NCI-H2171 (cell line): ENCODE data around the gene DLGAP3.
A peak's percentile ranks its signal among the peaks of the same experiment; 100 is the strongest.
"Not testable (repeated sequence)": the region's sequence is repeated elsewhere in the genome, so short reads cannot be mapped to it uniquely, and the experiment has no call there.

Experiments used
- DNase-seq: peaks from one replicate; lab custom pipeline; 2025; lab: John Stamatoyannopoulos, UW

The DLGAP3 gene

DNA sequence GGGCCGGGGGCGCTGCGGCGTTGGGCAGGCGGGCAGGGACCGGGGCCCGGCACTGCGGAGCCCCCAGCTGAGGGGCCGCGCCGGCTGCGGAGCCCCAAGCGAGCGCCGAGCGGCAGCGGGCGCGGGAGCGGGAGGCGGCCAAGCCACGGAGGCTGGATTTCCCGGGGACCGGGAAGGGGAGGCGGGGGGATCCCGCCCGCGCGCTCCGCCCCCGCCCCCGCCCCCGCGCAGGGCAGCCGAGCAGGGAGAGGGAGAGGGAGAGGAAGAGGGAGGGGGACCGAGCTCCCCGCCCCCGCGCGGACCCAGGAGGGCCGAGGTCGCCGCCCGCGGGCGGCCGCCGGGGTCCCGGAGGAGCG is at the start of gene DLGAP3:
Gene DLGAP3 (minus strand): TSS at position 154 of the 356 bp plus-strand sequence. CDS start 24,267 bp downstream, outside the sequence.
- peak; percentile 43 for DNase-seq

GRCh38 chr1:34978921-34979320 is 49.5 kb upstream of the DLGAP3 start:
- DNase-seq = no peak

- no peak for DNase-seq
Measured at GRCh38 chr1:34977858-34978257, 48.4 kb upstream of the DLGAP3 start.

- DNase-seq = no peak
Measured at GRCh38 chr1:34977210-34977471, 47.7 kb upstream of the DLGAP3 start.

- no peak for DNase-seq
Measured at GRCh38 chr1:34976384-34977209, 47.1 kb upstream of the DLGAP3 start.

- no peak for DNase-seq
Measured at GRCh38 chr1:34975771-34976170, 46.3 kb upstream of the DLGAP3 start.

DNA sequence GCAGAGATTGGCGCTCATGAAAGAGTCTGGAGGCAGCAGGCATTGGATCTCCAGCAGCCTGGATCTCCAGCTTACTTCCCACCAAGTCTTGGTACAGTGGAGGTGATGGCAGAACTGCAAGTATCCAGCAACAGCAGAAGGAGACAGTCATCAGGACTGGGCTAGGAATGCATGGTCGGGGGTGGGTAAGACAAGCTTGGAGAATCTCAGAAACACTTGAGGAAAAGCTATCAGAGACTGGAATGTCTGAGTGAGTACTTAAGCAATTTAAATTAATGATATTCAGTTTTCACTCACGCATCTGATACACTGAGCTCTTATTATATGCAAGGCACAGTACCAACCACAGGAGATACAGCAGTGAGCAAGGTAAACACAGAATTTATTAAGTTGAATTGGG is 45.9 kb upstream of the DLGAP3 start:
- no peak for DNase-seq

DNA sequence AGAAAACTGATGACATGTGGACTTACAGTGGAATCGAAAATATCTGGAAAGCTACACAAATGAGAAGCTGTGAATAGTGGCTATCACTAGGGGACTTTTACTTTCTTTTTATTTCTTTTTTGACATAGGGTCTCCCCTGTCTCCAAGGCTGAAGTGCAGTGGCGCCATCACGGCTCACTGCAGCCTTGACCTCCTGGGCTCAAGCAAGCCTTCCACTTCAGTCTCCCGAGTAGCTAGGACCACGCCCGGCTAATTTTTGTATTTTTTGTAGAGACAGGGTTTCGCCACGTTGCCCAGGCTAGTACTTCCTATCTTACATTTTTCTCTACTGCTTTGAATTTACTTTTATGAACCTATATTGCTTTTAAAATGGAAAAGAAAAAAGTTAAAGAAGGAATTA is 45.2 kb upstream of the DLGAP3 start:
- no peak for DNase-seq

- no peak for DNase-seq
Measured at GRCh38 chr1:34973326-34973725, 43.9 kb upstream of the DLGAP3 start.

- no peak for DNase-seq
Measured at GRCh38 chr1:34970829-34971228, 41.4 kb upstream of the DLGAP3 start.

DNA sequence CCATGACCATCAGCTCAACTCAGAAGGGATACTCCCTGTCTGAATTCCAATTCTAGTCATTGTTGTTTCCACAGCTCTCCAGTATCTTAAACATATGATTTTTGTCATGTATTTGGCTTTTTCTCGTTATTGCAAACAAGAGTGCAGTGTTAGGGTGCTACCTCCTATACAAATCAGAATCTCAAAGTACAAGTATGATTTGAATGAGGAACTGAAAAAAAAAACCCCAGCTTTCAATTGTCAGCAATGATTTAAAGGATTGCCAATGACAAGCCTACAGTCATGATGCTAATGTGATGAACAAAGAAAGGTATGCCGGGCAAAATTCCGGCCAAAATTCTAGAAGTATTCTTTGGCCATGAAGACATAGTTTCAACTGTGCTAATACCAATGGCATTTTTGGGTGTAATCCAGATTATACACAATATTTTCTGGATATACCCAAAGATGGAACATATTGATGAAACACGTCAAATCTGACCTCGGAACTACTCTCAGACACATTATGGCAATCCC is 40.8 kb upstream of the DLGAP3 start:
- no peak for DNase-seq

DNA sequence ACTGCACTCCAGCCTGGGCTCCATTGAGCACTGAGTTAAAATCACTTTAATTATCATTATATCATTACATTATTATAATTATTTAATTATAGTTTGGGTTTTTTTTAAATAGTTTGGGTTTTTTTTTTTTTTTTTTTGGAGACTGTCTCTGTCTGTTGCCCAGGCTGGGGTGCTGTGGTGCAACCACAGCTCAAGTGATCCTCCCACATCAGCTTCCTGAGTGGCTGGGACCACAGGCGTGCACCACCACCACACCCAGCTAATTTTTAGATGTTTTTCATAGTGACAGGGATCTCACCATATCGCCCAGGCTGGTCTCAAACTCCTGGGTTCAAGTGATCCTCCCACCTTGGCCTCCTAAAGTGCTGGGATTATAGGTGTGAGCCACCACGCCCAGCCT is 38.8 kb upstream of the DLGAP3 start:
- not testable (repeated sequence) for DNase-seq

GRCh38 chr1:34967672-34968071 is 38.2 kb upstream of the DLGAP3 start:
- DNase-seq = not testable (repeated sequence)

DNA sequence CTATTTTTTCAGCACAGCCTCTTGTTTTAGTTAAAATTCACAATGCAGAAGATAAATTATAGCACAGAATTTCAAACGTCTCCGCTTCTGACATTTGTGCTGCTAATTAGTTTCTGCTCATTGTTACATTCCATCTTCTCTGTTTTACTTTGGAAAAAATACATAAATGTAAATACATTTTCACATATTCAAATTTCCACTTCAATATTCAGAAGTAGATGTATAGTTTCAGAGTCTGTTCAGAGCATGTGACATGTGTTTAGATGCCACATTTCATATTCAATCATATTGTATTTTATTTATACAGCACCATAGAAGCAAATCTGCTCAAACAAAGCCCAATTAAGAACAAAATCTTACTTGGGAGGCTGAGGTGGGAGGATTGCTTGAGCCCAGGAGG is 36.1 kb upstream of the DLGAP3 start:
- no peak for DNase-seq

DNA sequence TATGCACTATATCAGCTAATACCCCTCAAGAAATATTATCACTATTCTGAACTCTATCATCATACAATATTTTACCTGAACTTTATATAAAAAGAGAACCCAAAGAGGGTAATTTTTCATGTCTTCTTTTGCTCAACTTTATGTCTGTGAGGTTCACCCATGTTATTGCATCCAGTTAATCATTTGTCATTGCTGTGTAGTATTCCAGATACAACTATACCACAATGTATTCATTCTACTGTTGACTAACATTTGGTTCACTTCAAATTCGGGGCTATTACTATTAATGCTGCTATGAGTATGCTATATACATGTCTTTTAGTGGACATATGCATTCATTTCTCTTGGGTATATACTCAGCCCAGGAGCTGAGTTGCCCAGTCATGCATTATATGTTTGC is 21.0 kb upstream of the DLGAP3 start:
- no peak for DNase-seq

GRCh38 chr1:34948739-34949138 is 19.3 kb upstream of the DLGAP3 start:
- not testable (repeated sequence) for DNase-seq

- DNase-seq = not testable (repeated sequence)
Measured at GRCh38 chr1:34947641-34948314, 18.3 kb upstream of the DLGAP3 start.

GRCh38 chr1:34946211-34946610 is 16.8 kb upstream of the DLGAP3 start:
- no peak for DNase-seq

DNA sequence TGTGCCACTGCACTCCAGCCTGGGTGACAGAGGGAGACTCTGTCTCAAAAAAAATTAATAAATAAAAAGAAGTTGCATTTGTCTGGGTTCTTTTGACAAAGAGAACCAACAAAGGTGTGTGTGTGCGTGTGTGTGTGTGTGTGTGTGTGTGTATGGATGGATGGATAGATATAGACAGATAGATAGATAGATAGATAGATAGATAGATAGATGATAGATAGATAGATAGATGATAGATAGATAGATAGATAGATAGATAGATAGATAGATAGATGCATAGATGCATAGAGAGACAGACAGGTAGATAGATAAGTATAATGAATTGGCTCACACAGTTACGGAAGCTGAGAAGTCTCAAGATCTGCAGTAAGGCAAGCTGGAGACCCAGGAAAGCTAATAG is 12.3 kb upstream of the DLGAP3 start:
- DNase-seq = not testable (repeated sequence)

- no peak for DNase-seq
Measured at GRCh38 chr1:34930702-34931071, 1.2 kb upstream of the DLGAP3 start.

- no peak for DNase-seq
Measured at GRCh38 chr1:34929853-34930701, 627 bp upstream of the DLGAP3 start.

DNA sequence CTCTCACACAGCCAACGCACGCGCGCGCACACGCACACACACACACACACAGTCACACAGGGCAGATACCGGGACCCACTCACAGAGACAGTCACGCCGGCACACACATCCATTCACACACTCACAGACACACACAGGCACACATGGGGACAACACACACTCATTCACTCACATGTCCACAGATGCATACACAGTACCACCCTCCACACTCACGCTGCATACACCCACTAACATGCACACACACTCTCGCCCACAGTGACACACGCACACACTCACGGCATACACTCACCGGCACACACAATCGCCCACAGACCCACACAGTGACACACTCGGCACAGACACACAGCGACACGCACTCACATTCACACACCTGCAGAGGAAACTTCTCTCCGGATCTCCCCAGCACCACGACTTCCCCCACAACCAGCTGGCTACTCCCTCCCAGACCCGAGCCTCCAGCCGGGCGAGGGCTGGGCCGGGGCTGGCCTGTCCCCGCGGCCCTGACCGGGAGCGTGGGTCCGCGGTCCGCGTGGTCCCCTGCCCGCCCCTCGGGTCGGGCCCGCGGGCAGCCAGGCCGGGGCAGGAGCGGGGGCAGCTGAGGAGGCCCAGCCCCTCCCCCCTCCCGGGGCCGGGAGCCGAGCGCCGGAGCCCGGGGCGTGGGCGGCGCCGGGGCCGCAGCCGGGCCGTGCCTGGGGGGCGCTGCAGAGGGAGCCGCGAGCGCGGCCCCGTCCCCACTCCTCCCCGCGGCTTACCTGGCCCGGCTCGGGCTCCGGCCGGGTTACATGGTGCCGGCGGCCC is 552 bp downstream of the DLGAP3 start:
- DNase-seq = no peak
